K562 (cell line): ENCODE measurements around the gene DGLUCY. TPM values are rescaled to one million over a fixed set of nuclear protein-coding genes. Genes with fewer than 3 reads are reported as not detected.

Experiments
- ATAC-seq: fragments of 200-7000 bp; cut with Tn5 transposase; 3 replicates; pipeline ENCODE4 v1.9.1; 2020; ENCODE audit warnings: moderate library complexity
- BruUV-seq: library from RNA; stranded (reverse); fragments of 400-500 nt; replicated peaks from 2 replicates; lab custom pipeline; 2021; lab: Mats Ljungman, UMichigan
- CTCF ChIA-PET: fragments of 300-600 bp; formaldehyde crosslinking; extraction: SDS; loops from one replicate; lab custom pipeline; 2021; ENCODE audit warnings: low intra/inter-chr PET ratio; lab: Yijun Ruan, JAX
- POLR2A ChIA-PET: fragments of 300-600, 350-650 bp; sonication (Branson Sonifier 250); formaldehyde crosslinking; extraction: SDS; loops from one replicate; lab custom pipeline; 2021; ENCODE audit warnings: antibody characterized with exemption, inconsistent platforms; lab: Yijun Ruan, JAX
- DNase-seq, 4 experiments: peaks; one replicate each; pipeline versions ENCODE4 v3.0.0 to v3.0.0-alpha.2; 2011 to 2018; ENCODE audit warnings: low spot score in 3 of 4, mixed read lengths in 3 of 4; ENCODE audit errors: extremely low read depth in 1 of 4
- FAIRE-seq: peaks from 2 replicates; lab custom pipeline; 2011; peaks lifted over from hg19 to GRCh38; lab: Jason Lieb, UNC
- H2AFZ ChIP-seq: 2 replicates; pipeline ENCODE4 v1.6.0; 2011; ENCODE audit warnings: low read depth, low read length, control low read depth, inconsistent platforms
- H3K27ac ChIP-seq: fragments of 200-600 bp; 3 replicates; pipeline ENCODE4 v1.8.0; 2011; ENCODE audit warnings: low read depth, mild to moderate bottlenecking, control low read depth, inconsistent platforms, low read length, moderate library complexity, mixed read lengths; ENCODE audit errors: extremely low read depth
- H3K27me3 ChIP-seq, 2 experiments: fragments of 300-600 bp in 1 of 2; 2 replicates in 1 of 2; 3 replicates in 1 of 2; pipeline versions ENCODE4 v1.6.0 to v1.8.0; 2011; ENCODE audit warnings: inconsistent platforms in 2 of 2, low read length in 2 of 2, mild to moderate bottlenecking in 1 of 2, mixed read lengths in 1 of 2, moderate library complexity in 1 of 2; ENCODE audit not compliant: control insufficient read depth in 2 of 2, insufficient read depth in 2 of 2
- H3K36me3 ChIP-seq: fragments of 300-600 bp; 3 replicates; pipeline ENCODE4 v1.8.0; 2011; ENCODE audit warnings: mild to moderate bottlenecking, low read length, inconsistent platforms; ENCODE audit not compliant: control insufficient read depth, insufficient read depth
- H3K4me1 ChIP-seq, 2 experiments: fragments of 200-600 bp in 1 of 2; replicated peaks in 1 of 2; 2 replicates in 1 of 2; 3 replicates in 1 of 2; pipeline versions ENCODE4 v1.5.1 to v1.8.0; 2011; ENCODE audit warnings: inconsistent platforms in 2 of 2, low read length in 2 of 2, mild to moderate bottlenecking in 1 of 2, mixed read lengths in 1 of 2, moderate library complexity in 1 of 2; ENCODE audit not compliant: control insufficient read depth in 2 of 2, insufficient read depth in 2 of 2
- H3K4me2 ChIP-seq: 2 replicates; pipeline ENCODE4 v1.6.1; 2011; ENCODE audit warnings: low read length, control low read depth, inconsistent platforms, mixed read lengths; ENCODE audit not compliant: insufficient read depth
- H3K4me3 ChIP-seq: fragments of 200-600 bp; sonication (generic), shearing (Covaris generic); 2 replicates; pipeline ENCODE4 v1.5.1; 2016; ENCODE audit warnings: control low read depth, inconsistent platforms
- H3K79me2 ChIP-seq: fragments of 200-600 bp; 3 replicates; pipeline ENCODE4 v1.8.0; 2011; ENCODE audit warnings: low read length, inconsistent platforms; ENCODE audit not compliant: control insufficient read depth, insufficient read depth
- H3K9ac ChIP-seq, 2 experiments: 2 replicates each; pipeline versions ENCODE4 v1.6.0 to v1.6.1; 2011; ENCODE audit warnings: low read depth in 2 of 2, low read length in 2 of 2, control low read depth in 1 of 2, inconsistent platforms in 1 of 2, mild to moderate bottlenecking in 1 of 2, mixed read lengths in 1 of 2; ENCODE audit not compliant: insufficient read depth in 1 of 2
- H3K9me1 ChIP-seq: one replicate; pipeline ENCODE4 v1.6.0; 2011; ENCODE audit warnings: inconsistent platforms, mild to moderate bottlenecking, low read length, moderate library complexity; ENCODE audit not compliant: control insufficient read depth, insufficient read depth
- H3K9me3 ChIP-seq: replicated peaks from 2 replicates; pipeline ENCODE4 v1.5.1; 2011; ENCODE audit warnings: low read depth, low read length, inconsistent platforms; ENCODE audit not compliant: control insufficient read depth, insufficient read depth
- H4K20me1 ChIP-seq: replicated peaks from 2 replicates; pipeline ENCODE4 v1.6.1; 2011; ENCODE audit warnings: low read length, inconsistent platforms, mixed read lengths; ENCODE audit not compliant: control insufficient read depth, insufficient read depth
- BHLHE40 ChIP-seq: IDR thresholded peaks from 2 replicates; pipeline ENCODE4 v1.6.1; 2011; ENCODE audit warnings: low read length, improper control_type of control experiment
- BRD4 ChIP-seq: fragments of 200-600 bp; sonication (generic); IDR thresholded peaks from 2 replicates; pipeline ENCODE4 v1.6.1; 2017; ENCODE audit warnings: inconsistent platforms
- CBX5 ChIP-seq: IDR thresholded peaks from 2 replicates; pipeline ENCODE4 v1.6.1; 2014; ENCODE audit warnings: low read depth, borderline replicate concordance
- ERF ChIP-seq: fragments of 450-650 bp; formaldehyde crosslinking; IDR thresholded peaks from 2 replicates; pipeline ENCODE4 v1.4.0; 2020; ENCODE audit warnings: mild to moderate bottlenecking, mixed read lengths
- NBN ChIP-seq: fragments of 450-650 bp; IDR thresholded peaks from 2 replicates; pipeline ENCODE4 v1.6.1; 2016; ENCODE audit warnings: low read depth, mild to moderate bottlenecking
- NUFIP1 ChIP-seq: fragments of 450-650 bp; IDR thresholded peaks from 2 replicates; pipeline ENCODE4 v1.6.1; 2018; ENCODE audit not compliant: partially characterized antibody
- TGIF2 ChIP-seq: sonication (generic); formaldehyde crosslinking; IDR thresholded peaks from 2 replicates; pipeline ENCODE4 v1.8.1; 2022; ENCODE audit warnings: mild to moderate bottlenecking, missing genetic modification reagents, moderate library complexity
- ZBTB17 ChIP-seq: fragments of 450-650 bp; formaldehyde crosslinking; IDR thresholded peaks from 2 replicates; pipeline ENCODE4 v1.4.0; 2020; ENCODE audit warnings: mild to moderate bottlenecking
- ZC3H8 ChIP-seq: fragments of 450-650 bp; IDR thresholded peaks from 2 replicates; pipeline ENCODE4 v1.6.1; 2017
- ZNF551 ChIP-seq: fragments of 250-450 bp; sonication (Bioruptor Pico); IDR thresholded peaks from 2 replicates; pipeline ENCODE4 v1.5.0; 2021; ENCODE audit warnings: mild to moderate bottlenecking, moderate library complexity
- WGBS: fragments of 100-300 bp; shearing (Covaris generic); methylation state at CpG from one replicate; pipeline ENCODE4 v1.1.6; 2016; ENCODE audit warnings: low coverage, mixed read lengths; ENCODE audit not compliant: insufficient coverage; ENCODE audit errors: missing lambda C conversion rate; 5-methylcytosine and 5-hydroxymethylcytosine counted together
- in situ Hi-C: fragments of 300-500 bp; cut with MboI; formaldehyde crosslinking; loops from 4 replicates; pipeline ENCODE4 v1.15.0; 2018; ENCODE audit warnings: inconsistent platforms, mixed read lengths
- intact Hi-C: fragments of 100-400 bp; cut with micrococcal nuclease; formaldehyde crosslinking; loops from 2 replicates; pipeline ENCODE4 v1.14.2; 2022
- polyA plus RNA-seq, 8 experiments: library from polyadenylated mRNA; depleted of rRNA in 4 of 8; stranded (reverse) in 5 of 8; unstranded in 3 of 8; fragments of >200 nt; fragmentation: Nextera tagmentation in 2 of 8; fragmentation: Illumina TruSeq in 1 of 8; extraction: Ambion mirVana in 2 of 8; extraction: Trizol in 1 of 8; gene quantifications; 2 replicates each; pipeline versions ENCODE4 v1.2.1 to v1.2.3, GENCODE V29; 2011 to 2014; ENCODE audit warnings: inconsistent platforms in 1 of 8, missing spikeins in 1 of 8
- total RNA-seq, 7 experiments: library from RNA; depleted of rRNA in 6 of 7; stranded (reverse); fragments of >200 nt in 6 of 7; fragmentation: Illumina TruSeq in 2 of 7; extraction: Trizol in 2 of 7; gene quantifications; 2 replicates each; pipeline versions ENCODE4 v1.2.1 to v1.2.3, GENCODE V29; 2011 to 2021; ENCODE audit warnings: low replicate concordance in 1 of 7
- TF ChIP-seq, protein P1 (sequence below): fragments of 250-450 bp; sonication (Bioruptor Pico); IDR thresholded peaks from 2 replicates; pipeline ENCODE4 v1.8.0; 2021; ENCODE audit warnings: borderline replicate concordance, mild to moderate bottlenecking, moderate library complexity; ENCODE audit not compliant: poor library complexity, severe bottlenecking
- TF ChIP-seq, protein P2 (sequence below): fragments of 250-450 bp; sonication (Bioruptor Pico); IDR thresholded peaks from 2 replicates; pipeline ENCODE4 v1.8.0; 2022; ENCODE audit warnings: moderate library complexity, mild to moderate bottlenecking, inconsistent platforms
- TF ChIP-seq, protein P3 (sequence below): sonication (generic); IDR thresholded peaks from 2 replicates; pipeline ENCODE4 v1.6.1; 2016

Gene DGLUCY
- total and polyA plus RNA-seq, 9 of the 15 experiments (the other 6 are each of a cell fraction or from before 2014, with no cell fraction given) = 9.9 to 28.4 (median 21.0) TPM

DNA sequence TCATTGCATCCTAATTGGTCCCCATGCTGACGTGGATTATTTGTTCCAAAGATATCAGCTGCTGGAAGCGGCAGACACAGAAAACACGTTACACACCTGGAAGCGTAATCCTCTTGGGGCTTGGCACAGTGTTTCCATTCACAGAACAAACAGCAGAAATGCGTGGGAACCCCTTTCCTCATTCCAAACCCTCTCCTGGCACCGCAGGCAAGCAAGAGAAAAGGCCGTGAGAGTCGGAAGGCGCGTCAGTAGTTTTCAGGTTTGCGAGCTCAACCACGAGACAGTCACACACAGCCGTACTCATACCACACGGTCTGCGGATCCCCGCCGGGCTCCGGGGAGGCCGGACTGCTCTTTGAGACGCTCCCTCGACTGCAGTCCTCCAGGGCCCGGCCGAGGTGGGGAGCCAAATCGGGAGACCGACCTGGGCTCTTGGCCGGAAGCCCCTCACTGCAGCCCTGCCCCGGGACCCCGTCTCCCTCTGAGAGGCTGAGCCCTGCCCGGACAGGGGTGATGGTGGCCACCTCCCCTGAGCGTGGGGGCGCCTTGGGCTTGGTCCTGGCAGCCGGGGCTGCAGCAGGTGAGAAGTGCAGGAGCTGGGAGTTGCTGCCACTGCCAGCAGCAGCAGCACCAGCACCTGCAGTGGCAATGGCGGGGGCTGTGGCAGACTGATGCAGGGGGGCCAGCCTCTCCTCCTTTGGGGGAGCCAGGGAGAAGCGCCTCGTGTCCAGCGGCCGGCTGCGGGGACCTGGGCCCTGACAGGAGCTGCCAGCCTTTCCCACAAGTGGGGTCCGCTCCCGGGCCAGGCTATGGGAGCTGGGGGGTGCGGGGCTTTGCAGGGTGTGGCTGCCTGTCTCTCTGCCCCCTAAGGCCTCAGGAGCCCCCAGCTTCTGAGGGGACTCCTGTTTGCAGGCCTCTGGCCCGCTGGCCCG is 158.7 kb downstream of the DGLUCY start:
- DNase-seq (no peak), ATAC-seq (no peak), FAIRE-seq (no peak)
- 91% methylated on average over 9 of the region's 43 CpGs for WGBS
- POLR2A ChIA-PET = no interaction called here
- H3K9ac ChIP-seq = no peak overlapping the region; a peak in 1 of 4 replicates
- H3K79me2 ChIP-seq = no peaks in the 10 kb centered on the region
- H2AFZ ChIP-seq = no peak overlapping the region
- no peaks in the 10 kb centered on the region for H3K27me3 ChIP-seq
- no peak overlapping the region for H3K27ac ChIP-seq
- no peaks in the 10 kb centered on the region for H3K9me1 ChIP-seq
- H3K4me3 ChIP-seq = no peak overlapping the region
- H3K4me2 ChIP-seq = no peak overlapping the region
- no peaks in the 10 kb centered on the region for H4K20me1 ChIP-seq
- BruUV-seq = no TSS peak
- peaks cover 21% of the 10 kb centered on the region for H3K36me3 ChIP-seq
- H3K9me3 ChIP-seq = no peaks in the 10 kb centered on the region
- intact Hi-C loops = no loop called here
- CTCF ChIA-PET = no interaction called here
- peaks cover 18 to 20% of the 10 kb centered on the region in 2 experiments for H3K4me1 ChIP-seq
- in situ Hi-C loops = no loop called here
- TF ChIP-seq, protein P1, sequence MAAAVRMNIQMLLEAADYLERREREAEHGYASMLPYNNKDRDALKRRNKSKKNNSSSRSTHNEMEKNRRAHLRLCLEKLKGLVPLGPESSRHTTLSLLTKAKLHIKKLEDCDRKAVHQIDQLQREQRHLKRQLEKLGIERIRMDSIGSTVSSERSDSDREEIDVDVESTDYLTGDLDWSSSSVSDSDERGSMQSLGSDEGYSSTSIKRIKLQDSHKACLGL (CRISPR knock-in tag) = no peak
- TF ChIP-seq CBX5 (no peak), ZBTB17 (CRISPR knock-in tag) (no peak), ERF (CRISPR knock-in tag) (no peak), ZC3H8 (no peak), NUFIP1 (no peak), BHLHE40 (no peak), BRD4 (no peak), TGIF2 (CRISPR knock-in tag) (no peak), ZNF551 (CRISPR knock-in tag) (no peak), NBN (no peak)
- TF ChIP-seq, protein P2, sequence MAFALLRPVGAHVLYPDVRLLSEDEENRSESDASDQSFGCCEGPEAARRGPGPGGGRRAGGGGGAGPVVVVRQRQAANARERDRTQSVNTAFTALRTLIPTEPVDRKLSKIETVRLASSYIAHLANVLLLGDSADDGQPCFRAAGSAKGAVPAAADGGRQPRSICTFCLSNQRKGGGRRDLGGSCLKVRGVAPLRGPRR = no peak
- TF ChIP-seq, protein P3, sequence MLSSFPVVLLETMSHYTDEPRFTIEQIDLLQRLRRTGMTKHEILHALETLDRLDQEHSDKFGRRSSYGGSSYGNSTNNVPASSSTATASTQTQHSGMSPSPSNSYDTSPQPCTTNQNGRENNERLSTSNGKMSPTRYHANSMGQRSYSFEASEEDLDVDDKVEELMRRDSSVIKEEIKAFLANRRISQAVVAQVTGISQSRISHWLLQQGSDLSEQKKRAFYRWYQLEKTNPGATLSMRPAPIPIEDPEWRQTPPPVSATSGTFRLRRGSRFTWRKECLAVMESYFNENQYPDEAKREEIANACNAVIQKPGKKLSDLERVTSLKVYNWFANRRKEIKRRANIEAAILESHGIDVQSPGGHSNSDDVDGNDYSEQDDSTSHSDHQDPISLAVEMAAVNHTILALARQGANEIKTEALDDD = no peak
